ENCODE measurements around the gene LIPC.
A peak's percentile ranks its signal among the peaks of the same experiment; 100 is the strongest.

Gene LIPC

DNA sequence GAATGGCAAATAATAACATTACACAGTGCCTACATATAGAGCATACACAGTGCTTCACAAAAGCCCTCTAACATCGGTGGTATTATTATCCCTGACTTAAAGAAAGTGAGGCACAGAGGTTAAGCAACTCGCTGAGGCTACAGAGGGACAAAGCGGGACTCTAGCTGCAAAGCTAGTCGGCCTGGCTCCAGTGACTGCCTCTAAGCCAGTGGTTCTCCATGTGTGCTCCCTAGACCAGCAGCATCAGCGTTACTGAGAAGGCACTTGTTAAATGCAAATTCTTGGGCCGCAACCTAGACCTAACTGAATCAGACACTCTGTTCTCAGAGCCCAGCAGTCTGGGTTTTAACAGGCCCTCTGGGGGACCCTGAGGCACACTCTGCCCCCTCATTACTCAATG is 33.1 kb upstream of the LIPC start:
- ATAC-seq, result no peak
- TF ChIP-seq CSDC2 (CRISPR knock-in tag; IDR thresholded peaks at IDR 0.05), result no peak
- TF ChIP-seq, protein P1, sequence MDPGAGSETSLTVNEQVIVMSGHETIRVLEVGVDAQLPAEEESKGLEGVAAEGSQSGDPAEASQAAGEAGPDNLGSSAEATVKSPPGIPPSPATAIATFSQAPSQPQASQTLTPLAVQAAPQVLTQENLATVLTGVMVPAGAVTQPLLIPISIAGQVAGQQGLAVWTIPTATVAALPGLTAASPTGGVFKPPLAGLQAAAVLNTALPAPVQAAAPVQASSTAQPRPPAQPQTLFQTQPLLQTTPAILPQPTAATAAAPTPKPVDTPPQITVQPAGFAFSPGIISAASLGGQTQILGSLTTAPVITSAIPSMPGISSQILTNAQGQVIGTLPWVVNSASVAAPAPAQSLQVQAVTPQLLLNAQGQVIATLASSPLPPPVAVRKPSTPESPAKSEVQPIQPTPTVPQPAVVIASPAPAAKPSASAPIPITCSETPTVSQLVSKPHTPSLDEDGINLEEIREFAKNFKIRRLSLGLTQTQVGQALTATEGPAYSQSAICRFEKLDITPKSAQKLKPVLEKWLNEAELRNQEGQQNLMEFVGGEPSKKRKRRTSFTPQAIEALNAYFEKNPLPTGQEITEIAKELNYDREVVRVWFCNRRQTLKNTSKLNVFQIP (CRISPR knock-in tag; IDR thresholded peaks at IDR 0.05; ENCODE audit: borderline replicate concordance, low read depth), result no peak

DNA sequence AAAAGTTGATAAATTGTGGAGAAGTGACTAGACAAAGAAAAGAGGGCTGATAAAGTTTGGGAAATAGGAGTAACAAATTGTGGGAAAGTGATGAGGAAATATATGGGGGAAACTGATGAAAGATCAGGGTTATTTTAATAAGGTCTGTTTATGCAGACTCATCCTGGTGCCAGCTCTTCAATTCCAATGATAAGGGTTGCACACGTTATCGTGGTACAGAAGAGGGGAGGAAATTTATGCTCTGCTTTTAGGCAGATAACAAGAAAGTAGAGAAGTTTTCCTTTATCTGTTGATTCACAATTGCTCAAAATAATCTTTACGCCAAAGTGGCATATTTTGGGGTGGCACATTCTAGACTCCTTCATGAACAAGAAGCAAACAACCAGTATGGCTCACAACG is 32.1 kb upstream of the LIPC start:
- ATAC-seq, result no peak
- no peak for TF ChIP-seq ZNF565 (CRISPR knock-in tag; conservative IDR thresholded peaks at IDR 0.05; ENCODE audit: low read depth)
- TF ChIP-seq ZNF8 (CRISPR knock-in tag; IDR thresholded peaks at IDR 0.05), result no peak
- TF ChIP-seq, protein P2, sequence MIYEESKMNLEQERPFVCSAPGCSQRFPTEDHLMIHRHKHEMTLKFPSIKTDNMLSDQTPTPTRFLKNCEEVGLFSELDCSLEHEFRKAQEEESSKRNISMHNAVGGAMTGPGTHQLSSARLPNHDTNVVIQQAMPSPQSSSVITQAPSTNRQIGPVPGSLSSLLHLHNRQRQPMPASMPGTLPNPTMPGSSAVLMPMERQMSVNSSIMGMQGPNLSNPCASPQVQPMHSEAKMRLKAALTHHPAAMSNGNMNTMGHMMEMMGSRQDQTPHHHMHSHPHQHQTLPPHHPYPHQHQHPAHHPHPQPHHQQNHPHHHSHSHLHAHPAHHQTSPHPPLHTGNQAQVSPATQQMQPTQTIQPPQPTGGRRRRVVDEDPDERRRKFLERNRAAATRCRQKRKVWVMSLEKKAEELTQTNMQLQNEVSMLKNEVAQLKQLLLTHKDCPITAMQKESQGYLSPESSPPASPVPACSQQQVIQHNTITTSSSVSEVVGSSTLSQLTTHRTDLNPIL (CRISPR knock-in tag; IDR thresholded peaks at IDR 0.05; ENCODE audit: low read depth), result no peak
- TF ChIP-seq ISL1 (CRISPR knock-in tag; IDR thresholded peaks at IDR 0.05), result no peak
- TF ChIP-seq, protein P3, sequence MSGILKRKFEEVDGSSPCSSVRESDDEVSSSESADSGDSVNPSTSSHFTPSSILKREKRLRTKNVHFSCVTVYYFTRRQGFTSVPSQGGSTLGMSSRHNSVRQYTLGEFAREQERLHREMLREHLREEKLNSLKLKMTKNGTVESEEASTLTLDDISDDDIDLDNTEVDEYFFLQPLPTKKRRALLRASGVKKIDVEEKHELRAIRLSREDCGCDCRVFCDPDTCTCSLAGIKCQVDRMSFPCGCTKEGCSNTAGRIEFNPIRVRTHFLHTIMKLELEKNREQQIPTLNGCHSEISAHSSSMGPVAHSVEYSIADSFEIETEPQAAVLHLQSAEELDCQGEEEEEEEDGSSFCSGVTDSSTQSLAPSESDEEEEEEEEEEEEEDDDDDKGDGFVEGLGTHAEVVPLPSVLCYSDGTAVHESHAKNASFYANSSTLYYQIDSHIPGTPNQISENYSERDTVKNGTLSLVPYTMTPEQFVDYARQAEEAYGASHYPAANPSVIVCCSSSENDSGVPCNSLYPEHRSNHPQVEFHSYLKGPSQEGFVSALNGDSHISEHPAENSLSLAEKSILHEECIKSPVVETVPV (CRISPR knock-in tag; IDR thresholded peaks at IDR 0.05), result no peak

DNA sequence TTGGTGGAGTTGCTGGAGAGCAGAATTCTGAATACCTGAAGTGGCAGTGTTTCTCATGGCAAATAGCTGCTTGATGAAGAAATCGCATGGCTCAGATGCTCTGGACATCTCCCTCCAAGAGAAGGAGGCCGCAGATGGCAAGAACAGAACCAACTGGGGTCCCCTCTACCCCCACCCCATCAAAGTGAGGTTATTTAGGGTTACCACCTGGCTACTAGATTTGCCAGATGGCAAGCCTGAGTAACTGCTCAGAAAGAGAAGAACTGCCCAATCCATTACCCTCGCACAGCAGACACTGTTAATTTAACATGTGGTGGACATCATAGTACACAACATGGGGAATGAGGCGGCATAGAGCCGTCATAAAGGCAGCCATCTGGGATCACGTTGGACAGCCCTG is 30.5 kb upstream of the LIPC start:
- TF ChIP-seq, protein P4, sequence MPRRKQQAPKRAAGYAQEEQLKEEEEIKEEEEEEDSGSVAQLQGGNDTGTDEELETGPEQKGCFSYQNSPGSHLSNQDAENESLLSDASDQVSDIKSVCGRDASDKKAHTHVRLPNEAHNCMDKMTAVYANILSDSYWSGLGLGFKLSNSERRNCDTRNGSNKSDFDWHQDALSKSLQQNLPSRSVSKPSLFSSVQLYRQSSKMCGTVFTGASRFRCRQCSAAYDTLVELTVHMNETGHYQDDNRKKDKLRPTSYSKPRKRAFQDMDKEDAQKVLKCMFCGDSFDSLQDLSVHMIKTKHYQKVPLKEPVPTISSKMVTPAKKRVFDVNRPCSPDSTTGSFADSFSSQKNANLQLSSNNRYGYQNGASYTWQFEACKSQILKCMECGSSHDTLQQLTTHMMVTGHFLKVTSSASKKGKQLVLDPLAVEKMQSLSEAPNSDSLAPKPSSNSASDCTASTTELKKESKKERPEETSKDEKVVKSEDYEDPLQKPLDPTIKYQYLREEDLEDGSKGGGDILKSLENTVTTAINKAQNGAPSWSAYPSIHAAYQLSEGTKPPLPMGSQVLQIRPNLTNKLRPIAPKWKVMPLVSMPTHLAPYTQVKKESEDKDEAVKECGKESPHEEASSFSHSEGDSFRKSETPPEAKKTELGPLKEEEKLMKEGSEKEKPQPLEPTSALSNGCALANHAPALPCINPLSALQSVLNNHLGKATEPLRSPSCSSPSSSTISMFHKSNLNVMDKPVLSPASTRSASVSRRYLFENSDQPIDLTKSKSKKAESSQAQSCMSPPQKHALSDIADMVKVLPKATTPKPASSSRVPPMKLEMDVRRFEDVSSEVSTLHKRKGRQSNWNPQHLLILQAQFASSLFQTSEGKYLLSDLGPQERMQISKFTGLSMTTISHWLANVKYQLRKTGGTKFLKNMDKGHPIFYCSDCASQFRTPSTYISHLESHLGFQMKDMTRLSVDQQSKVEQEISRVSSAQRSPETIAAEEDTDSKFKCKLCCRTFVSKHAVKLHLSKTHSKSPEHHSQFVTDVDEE (CRISPR knock-in tag; IDR thresholded peaks at IDR 0.05), result no peak
- TF ChIP-seq GLIS3 (CRISPR knock-in tag; IDR thresholded peaks at IDR 0.05), result no peak
- TF ChIP-seq ZC3H10 (CRISPR knock-in tag; IDR thresholded peaks at IDR 0.05), result no peak
- TF ChIP-seq, protein P1 (CRISPR knock-in tag; IDR thresholded peaks at IDR 0.05; ENCODE audit: borderline replicate concordance, low read depth), result no peak
- ATAC-seq, result no peak

DNA sequence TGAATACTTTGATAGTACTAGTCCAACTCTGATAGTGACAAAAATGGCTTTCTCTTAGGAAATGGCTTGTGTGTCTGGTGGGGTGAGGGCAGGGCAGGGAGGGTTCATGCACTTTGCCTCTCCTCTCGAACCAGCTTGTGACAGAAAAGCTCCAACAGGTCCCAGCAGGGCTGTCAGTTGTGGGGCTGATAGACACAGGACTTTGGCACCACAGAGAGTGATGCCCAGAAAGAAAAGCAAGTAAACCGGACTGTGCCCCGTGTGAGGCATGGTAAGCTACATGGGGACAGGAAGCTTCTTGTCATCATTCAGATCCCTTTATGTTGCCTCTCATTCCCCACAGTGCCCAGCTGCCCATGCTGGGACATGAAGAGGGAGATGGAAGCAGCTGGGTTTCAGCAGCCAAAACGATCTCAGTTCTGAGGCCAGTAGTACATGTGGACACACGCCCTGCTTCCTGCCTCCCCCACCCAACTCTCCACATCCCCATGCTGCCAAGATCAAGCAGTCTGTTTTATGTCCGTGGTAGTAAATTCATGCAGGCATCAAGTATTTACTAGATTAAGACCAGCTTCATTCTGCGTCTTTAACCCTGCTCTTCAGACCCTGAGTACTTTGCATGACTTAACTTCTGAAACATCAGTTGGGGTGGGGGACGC is 29.7 kb upstream of the LIPC start:
- peak; percentile 28; the same call in 1 of the 3 replicates for ATAC-seq
- no peak for TF ChIP-seq BACH2 (CRISPR knock-in tag; IDR thresholded peaks at IDR 0.05; ENCODE audit: borderline replicate concordance)
- TF ChIP-seq GLIS3 (CRISPR knock-in tag; IDR thresholded peaks at IDR 0.05), result no peak
- no peak for TF ChIP-seq SNAI2 (CRISPR knock-in tag; IDR thresholded peaks at IDR 0.05)
- TF ChIP-seq ZNF8 (CRISPR knock-in tag; IDR thresholded peaks at IDR 0.05), result no peak
- TF ChIP-seq TOX (CRISPR knock-in tag; IDR thresholded peaks at IDR 0.05; ENCODE audit: borderline replicate concordance), result no peak
- TF ChIP-seq ARNTL (CRISPR knock-in tag; IDR thresholded peaks at IDR 0.05; ENCODE audit: borderline replicate concordance, low read depth), result no peak
- TF ChIP-seq RARB (CRISPR knock-in tag; IDR thresholded peaks at IDR 0.05), result no peak
- TF ChIP-seq TCF4 (CRISPR knock-in tag; IDR thresholded peaks at IDR 0.05; ENCODE audit: borderline replicate concordance), result no peak
- TF ChIP-seq, protein P2 (CRISPR knock-in tag; IDR thresholded peaks at IDR 0.05; ENCODE audit: low read depth), result no peak
- TF ChIP-seq, protein P3 (CRISPR knock-in tag; IDR thresholded peaks at IDR 0.05), result no peak

Data from SK-N-SH treated with all-trans-retinoic acid at 6 μM for 48 hours (cell line).